ENCODE results near the gene C1QA. TPM values are rescaled to one million over a fixed set of nuclear protein-coding genes. Genes with fewer than 3 reads are reported as not detected.

C1QA gene
- total and polyA plus RNA-seq, 2 of the 13 experiments (the other 11 are each of a cell fraction or from before 2014, with no cell fraction given): not detected

DNA sequence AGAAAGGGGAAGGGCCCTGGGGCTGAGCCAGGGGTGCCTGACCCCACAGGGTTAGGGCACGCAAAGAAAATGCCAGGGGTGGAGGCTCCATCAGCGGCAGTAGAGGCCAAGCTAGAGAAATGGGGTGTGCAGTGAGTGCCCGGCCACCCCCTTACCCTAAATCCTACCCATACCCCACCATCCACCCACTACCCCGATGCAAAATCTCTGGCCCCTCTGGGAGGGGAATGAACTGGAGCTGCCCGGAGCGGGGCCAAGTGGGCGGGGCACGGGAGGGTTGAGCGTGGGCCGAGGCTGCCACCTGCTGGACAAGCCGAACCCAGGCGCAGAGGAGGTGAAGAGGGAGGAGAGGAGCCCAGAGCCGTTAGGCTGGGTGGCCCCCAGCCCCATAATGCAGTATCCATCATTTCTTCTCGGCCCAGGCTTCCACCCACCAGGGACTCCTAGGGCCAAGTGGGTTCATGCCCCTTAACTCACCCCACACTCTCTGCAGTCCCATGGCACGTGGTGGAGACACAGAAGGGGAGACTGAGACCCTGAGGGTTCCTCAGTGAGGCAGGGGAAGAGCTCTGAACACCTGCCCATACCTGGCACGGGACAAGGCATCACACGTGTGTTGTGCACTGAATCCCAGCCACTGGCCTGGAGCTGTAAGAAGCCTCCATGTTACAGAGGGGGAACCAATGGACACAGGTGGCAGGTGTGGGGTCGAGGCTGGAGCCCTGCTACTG, 5.6 kb downstream of the C1QA start (continued):
- TF ChIP-seq, protein P1, sequence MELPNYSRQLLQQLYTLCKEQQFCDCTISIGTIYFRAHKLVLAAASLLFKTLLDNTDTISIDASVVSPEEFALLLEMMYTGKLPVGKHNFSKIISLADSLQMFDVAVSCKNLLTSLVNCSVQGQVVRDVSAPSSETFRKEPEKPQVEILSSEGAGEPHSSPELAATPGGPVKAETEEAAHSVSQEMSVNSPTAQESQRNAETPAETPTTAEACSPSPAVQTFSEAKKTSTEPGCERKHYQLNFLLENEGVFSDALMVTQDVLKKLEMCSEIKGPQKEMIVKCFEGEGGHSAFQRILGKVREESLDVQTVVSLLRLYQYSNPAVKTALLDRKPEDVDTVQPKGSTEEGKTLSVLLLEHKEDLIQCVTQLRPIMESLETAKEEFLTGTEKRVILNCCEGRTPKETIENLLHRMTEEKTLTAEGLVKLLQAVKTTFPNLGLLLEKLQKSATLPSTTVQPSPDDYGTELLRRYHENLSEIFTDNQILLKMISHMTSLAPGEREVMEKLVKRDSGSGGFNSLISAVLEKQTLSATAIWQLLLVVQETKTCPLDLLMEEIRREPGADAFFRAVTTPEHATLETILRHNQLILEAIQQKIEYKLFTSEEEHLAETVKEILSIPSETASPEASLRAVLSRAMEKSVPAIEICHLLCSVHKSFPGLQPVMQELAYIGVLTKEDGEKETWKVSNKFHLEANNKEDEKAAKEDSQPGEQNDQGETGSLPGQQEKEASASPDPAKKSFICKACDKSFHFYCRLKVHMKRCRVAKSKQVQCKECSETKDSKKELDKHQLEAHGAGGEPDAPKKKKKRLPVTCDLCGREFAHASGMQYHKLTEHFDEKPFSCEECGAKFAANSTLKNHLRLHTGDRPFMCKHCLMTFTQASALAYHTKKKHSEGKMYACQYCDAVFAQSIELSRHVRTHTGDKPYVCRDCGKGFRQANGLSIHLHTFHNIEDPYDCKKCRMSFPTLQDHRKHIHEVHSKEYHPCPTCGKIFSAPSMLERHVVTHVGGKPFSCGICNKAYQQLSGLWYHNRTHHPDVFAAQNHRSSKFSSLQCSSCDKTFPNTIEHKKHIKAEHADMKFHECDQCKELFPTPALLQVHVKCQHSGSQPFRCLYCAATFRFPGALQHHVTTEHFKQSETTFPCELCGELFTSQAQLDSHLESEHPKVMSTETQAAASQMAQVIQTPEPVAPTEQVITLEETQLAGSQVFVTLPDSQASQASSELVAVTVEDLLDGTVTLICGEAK (IDR thresholded peaks at IDR 0.05): no peak
- TF ChIP-seq, protein P1 (CRISPR knock-in tag; IDR thresholded peaks at IDR 0.05): 0 out of 2 replicates have a peak, but pooled peaks have one; percentile 33
- TF ChIP-seq SMC3 (IDR thresholded peaks at IDR 0.05; ENCODE audit: low read length): peak; percentile 58; the same call in 1 of the 2 replicates
- TF ChIP-seq CHD4 (IDR thresholded peaks at IDR 0.05; ENCODE audit: borderline replicate concordance, low read length): no peak
- TF ChIP-seq FOXC1 (CRISPR knock-in tag; IDR thresholded peaks at IDR 0.05; ENCODE audit: borderline replicate concordance): no peak
- no peak for TF ChIP-seq ARNT2 (CRISPR knock-in tag; IDR thresholded peaks at IDR 0.05; ENCODE audit: low read depth)
- no peak for TF ChIP-seq ZNF496 (CRISPR knock-in tag; IDR thresholded peaks at IDR 0.05; ENCODE audit: insufficient replicate concordance)
- no peak for TF ChIP-seq HMG20B (CRISPR knock-in tag; conservative IDR thresholded peaks at IDR 0.05)
- TF ChIP-seq ARHGAP35 (CRISPR knock-in tag; IDR thresholded peaks at IDR 0.05; ENCODE audit: borderline replicate concordance): no peak
- TF ChIP-seq ZNF354B (CRISPR knock-in tag; IDR thresholded peaks at IDR 0.05): no peak
- no peak; the same call in 1 of the 2 replicates for TF ChIP-seq MAZ (IDR thresholded peaks at IDR 0.05; ENCODE audit: borderline replicate concordance, low read depth, low read length)
- peak; percentile 63; the same call in 1 of the 2 replicates for TF ChIP-seq MAZ (CRISPR knock-in tag; IDR thresholded peaks at IDR 0.05; ENCODE audit: low read depth)
- no peak for TF ChIP-seq ZBTB25 (CRISPR knock-in tag; IDR thresholded peaks at IDR 0.05)
- TF ChIP-seq ZNF687 (CRISPR knock-in tag; IDR thresholded peaks at IDR 0.05): peak; percentile 42
- TF ChIP-seq SP5 (CRISPR knock-in tag; IDR thresholded peaks at IDR 0.05; ENCODE audit: borderline replicate concordance, low read depth): peak; percentile 98

Data from HepG2 (cell line).